GM18505 (cell line): ENCODE data around the gene HOXA7.

Experiments used
- ATAC-seq: cut with Tn5 transposase; IDR thresholded peaks from one replicate; pipeline ENCODE4 v1.9.1; 2021; ENCODE audit not compliant: unreplicated experiment
- POLR2A ChIP-seq: IDR thresholded peaks from 4 replicates; pipeline ENCODE4 v1.6.1; 2011; ENCODE audit warnings: borderline replicate concordance; ENCODE audit not compliant: insufficient read depth, insufficient read length; ENCODE audit errors: extremely low read depth

The HOXA7 gene

DNA sequence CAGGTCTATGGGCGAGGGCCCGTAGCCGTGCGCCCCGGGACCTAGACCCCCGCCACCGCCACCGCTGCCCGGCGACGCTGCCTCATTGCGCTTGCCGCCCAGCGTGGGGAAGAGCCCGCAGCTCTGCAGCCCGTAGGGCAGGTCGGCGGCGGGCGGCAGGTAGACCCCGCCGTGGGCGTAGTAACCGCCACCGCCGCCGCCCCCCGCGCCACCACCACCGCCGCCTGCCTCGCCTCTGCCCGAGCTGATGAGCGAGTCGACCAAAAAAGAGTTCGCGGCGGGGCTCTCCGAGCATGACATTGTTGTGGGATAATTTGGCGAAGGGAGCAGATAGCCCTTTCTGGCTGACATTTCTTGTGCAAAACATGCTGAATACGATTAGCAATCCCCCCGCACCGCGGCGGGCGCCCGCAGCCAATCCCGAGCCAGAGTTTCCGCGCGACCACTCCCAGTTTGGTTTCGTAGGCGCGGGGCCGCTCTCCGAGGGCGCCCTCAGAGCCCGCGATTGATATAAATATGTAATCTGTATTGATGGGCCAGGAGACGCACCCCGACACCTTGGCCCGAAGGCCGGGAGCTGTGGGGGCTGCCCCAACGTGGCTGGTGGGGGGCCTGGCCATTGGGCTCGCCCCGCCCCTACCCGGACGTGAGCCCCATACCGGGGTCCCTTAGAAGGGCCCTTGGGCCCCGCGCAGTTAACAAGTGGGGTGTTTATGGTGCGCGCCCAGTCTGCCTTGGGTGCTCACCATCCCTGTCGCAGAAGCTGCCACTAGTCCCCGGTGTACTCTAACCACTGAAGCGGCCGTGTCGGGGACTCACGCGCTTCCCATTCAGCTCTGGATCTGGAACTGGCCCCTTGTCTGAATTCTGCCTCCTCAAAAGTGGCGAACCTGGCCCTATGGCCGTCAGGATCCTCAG, 17.7 kb upstream of the HOXA7 start, which contains the start of gene HOXA10:
HOXA10 (minus strand) TSS at position 365 of the 918 bp plus-strand sequence; CDS start at position 351, 14 bp downstream.
- TF ChIP-seq POLR2A, result no peak
- no peak for ATAC-seq

DNA sequence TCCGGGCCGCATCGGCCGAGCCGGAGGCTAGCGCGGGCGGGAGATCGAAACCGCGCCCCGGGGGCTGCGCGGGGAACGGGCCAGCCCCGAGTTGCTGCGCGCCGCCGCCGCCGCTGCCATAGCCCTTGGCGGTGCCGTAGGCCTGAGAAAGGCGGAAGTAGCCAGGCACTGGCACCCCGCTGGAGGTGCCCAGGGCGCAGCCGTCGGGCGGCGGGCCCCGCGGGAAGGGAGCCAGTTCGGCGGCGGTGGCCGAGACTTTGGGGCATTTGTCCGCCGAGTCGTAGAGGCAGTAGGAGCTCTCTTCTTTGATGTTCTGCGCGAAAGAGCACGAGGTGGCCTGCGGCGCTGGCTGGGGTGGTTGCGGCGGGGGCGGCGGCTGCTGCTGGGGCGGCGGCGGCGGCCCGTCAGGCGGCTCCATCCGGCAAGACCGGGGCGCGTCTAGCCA, 17.1 kb upstream of the HOXA7 start:
- no peak for ATAC-seq
- no peak for TF ChIP-seq POLR2A

DNA sequence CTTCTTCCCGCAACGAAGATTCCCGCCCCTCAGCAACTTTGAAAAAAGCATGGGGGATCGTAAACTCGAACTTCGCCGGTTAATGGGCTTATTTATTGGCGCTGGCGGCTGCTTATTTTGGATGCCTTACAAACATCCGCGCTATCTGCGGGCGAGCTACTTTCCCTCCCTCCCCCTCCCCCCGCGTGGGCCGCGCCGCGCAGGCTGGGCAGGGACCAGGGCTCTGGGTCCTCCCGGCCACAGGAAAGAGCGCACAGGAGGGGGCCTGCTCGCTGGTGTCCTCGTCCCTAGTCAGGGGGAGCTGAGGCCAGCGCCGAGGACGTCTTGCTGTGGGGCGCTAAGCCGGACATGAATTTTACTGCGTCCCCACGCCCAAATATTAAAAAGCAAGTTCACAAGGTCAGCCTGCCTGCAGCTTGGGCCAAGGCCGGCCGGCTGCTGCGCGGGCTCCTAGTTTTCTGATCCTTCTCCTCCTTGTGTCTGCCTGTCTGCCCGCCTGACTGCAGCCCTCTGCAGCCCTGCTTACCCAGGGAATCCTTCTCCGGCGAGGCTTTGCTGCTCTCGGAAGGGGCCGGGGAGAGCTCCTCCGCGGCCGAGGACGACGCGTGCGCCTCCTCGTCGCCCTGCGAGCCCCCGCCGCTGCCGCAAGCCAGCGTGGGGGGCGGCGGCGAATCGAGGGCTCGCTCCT, 16.5 kb upstream of the HOXA7 start:
- ATAC-seq, result no peak

GRCh38 chr7:27172315-27172774, 15.9 kb upstream of the HOXA7 start:
- ATAC-seq, result no peak
- TF ChIP-seq POLR2A, result no peak

More for the DNA sequence above, 16.5 kb upstream of the HOXA7 start:
- no peak for TF ChIP-seq POLR2A

DNA sequence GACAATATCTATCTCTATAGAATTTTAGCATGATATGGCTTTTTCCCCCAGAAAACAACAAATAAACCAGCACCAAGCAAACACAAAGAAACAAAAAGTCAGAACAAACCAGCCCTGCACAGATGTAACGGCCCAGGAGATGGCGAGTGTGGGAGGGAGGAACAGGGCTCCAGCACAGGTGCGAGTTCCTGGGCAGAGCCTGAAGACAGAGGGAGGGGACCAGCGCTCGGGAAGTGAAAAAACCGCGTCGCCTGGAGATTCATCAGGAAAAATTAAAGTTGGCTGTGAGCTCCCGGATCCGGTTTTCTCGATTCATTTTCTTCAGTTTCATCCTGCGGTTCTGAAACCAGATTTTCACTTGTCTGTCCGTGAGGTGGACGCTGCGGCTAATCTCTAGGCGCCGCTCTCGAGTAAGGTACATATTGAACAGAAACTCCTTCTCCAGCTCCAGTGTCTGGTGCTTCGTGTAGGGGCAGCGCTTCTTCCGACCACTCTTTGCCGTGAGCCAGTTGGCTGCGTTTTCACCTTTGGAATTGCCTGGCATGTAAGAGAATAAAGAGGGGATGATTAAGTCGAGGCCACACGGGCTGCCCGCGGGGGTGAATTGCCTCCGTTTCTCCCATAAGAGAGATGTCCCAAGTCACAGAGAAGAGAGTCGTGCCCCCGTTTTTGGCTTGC, 15.3 kb upstream of the HOXA7 start:
- no peak for ATAC-seq
- TF ChIP-seq POLR2A, result no peak

DNA sequence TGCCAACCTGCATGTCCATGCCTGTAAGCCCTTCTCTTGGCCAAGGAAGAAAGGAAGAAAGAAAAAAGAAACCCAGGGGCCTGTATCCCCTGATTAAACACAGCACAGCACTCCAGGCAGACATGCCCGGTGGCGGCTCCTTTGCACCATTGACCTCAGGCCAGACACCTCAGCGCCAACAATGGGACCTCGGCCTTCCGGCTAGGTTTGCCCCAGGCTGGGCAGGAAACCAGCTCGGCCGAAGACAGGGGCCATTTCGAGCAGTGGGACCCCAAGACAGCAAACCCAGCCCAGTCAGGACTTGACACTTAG, 14.8 kb upstream of the HOXA7 start:
- no peak for TF ChIP-seq POLR2A
- ATAC-seq, result no peak

- TF ChIP-seq POLR2A, result no peak
- no peak for ATAC-seq
These were observed 14.2 kb upstream of the HOXA7 start for GRCh38 chr7:27170426-27171324.

GRCh38 chr7:27169658-27170425, 13.4 kb upstream of the HOXA7 start:
- no peak for ATAC-seq

GRCh38 chr7:27168265-27168947, 11.9 kb upstream of the HOXA7 start:
- no peak for ATAC-seq
- no peak for TF ChIP-seq POLR2A

More at GRCh38 chr7:27169658-27170425, 13.4 kb upstream of the HOXA7 start:
- no peak for TF ChIP-seq POLR2A

- no peak for TF ChIP-seq POLR2A
- ATAC-seq, result no peak
These were observed 11.4 kb upstream of the HOXA7 start for GRCh38 chr7:27167916-27168264.
